AG10803 (cell line): ENCODE measurements around the gene HTRA1.
A peak's percentile ranks its signal among the peaks of the same experiment; 100 is the strongest.

Source experiments
- DNase-seq: peaks from one replicate; pipeline ENCODE4 v3.0.0; 2010; ENCODE audit warnings: low read depth
- H3K4me3 ChIP-seq: 2 replicates; pipeline ENCODE4 v1.5.1; 2011; ENCODE audit warnings: mild to moderate bottlenecking, low read length, control low read depth
- CTCF ChIP-seq: conservative IDR thresholded peaks from 2 replicates; pipeline ENCODE4 v1.5.1; 2011; ENCODE audit warnings: mild to moderate bottlenecking, low read length, control low read depth, inconsistent platforms

HTRA1 gene

DNA sequence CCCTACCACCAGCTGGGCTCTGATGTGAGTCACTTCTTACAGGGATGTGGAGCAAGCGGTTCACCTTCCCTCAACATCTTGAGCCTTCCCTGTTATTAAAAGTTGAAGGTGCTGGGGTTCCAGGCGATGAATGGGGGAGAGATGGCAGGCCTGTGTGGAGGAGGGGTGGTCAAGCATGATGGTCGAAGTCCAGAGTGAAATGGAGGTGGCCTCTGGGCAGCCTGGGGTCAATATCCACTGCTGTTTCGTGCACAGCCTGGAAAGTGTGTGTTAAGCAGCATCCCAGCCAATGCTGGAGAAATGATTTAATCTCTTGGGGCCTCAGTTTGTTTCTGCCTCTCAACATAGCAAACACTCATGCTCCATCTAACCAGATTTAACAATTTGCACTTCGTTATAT, 65.5 kb downstream of the HTRA1 start:
- DNase-seq, result no peak
- no peak for TF ChIP-seq CTCF
- H3K4me3 ChIP-seq, result no peak overlapping the region

DNA sequence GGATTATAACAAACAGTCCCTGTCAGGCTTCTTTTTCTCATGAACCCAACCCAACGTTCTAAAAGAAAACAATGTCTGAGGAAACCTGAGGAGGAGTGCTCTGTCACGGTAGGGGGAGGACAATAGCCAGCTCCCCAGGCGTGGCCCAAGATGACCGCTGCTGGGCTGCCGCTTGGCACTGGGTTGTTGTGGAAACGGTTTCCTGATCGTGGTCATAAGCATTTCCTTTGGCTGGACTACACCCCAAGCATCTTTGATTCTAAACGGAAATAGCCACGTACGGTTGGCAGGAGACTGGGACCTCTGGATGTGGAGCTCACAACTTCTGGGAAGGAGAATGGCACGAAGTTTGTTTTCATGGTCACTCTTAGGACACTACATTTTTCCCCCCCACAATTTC, 68.8 kb downstream of the HTRA1 start:
- no peak for DNase-seq
- no peak overlapping the region for H3K4me3 ChIP-seq
- TF ChIP-seq CTCF, result no peak

GRCh38 chr10:122531261-122531660, 69.9 kb downstream of the HTRA1 start:
- no peak for DNase-seq
- no peak overlapping the region for H3K4me3 ChIP-seq
- no peak for TF ChIP-seq CTCF

DNA sequence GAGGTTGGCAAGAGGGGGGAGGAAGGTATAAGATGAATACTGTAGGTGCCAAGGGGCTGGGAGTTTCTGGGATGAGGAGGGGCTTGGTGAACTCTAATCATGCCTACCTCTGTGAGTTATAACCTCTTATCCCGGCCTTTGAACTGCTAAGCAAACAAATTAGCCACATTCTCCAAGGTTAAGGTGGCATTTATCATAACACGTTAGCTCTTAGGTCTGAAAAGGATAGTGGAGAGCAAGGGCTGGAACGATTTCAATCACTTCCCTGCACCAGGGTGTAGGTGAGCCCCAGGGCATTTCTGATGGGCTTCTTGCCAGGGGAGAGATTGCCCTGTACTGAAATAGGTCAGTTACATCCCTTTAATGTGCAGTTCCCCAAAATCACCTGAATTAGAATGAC, 70.6 kb downstream of the HTRA1 start:
- no peak for TF ChIP-seq CTCF
- H3K4me3 ChIP-seq, result no peak overlapping the region
- no peak for DNase-seq

DNA sequence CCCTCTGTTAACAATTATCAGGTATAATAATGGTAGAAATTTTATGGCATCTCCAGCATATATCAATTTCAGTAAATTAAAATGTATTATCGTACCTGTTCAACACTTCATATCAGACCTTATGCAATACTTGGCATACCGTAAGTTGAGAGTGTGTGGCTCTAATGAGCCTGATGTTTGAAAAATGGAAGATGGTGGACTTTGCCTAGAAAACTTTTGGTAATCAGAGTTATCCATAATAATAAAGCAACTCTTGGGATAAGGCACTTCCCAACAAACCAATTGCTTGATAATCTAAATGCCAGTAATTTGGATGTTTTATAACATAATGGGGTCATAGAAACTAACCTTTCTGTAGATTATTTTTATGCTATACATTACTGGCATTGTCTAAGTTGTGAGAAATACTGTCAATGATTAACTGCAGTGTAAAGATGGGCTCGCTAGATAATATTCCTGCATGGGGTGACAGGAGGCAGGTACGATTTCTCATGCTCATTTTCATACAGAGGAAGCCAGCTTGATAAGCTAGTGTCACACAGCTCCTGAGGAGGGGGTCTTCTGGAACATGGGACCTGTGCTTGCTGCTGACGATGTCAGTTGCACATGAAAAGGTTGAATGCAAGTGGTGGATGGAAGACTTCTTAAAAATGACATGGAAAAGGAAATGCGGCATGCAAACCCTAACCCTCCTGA, 71.4 kb downstream of the HTRA1 start:
- no peak for TF ChIP-seq CTCF
- DNase-seq, result no peak
- no peak overlapping the region for H3K4me3 ChIP-seq

GRCh38 chr10:122537545-122537944, 76.2 kb downstream of the HTRA1 start:
- H3K4me3 ChIP-seq, result no peak overlapping the region
- TF ChIP-seq CTCF, result no peak
- no peak for DNase-seq

DNA sequence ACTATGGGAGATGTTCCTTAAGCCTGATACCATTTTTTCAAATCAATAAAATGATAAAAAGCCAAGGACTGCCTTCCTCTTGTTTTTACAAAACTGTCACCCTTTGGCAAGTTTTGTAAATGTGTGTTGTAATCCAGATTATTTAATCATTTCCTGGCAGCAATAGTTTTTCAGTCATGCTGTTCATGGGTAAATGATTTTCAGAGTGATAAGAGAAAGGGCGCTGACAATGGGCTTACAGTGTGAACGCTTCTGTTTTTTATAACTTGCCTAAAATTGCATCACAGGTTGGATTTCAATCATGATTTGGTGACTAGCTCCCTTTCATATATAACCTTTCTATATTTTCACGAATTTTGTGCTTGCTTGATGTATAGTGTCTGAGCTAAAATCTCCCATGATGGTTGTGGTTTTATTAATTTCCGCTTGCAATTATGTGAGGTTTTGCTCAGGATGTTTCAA, 80.2 kb downstream of the HTRA1 start:
- no peak overlapping the region for H3K4me3 ChIP-seq
- DNase-seq, result peak; percentile 5
- TF ChIP-seq CTCF, result no peak
